ENCODE results near the gene ABCA5.
"Not testable (repeated sequence)": the region's sequence is repeated elsewhere in the genome, so short reads cannot be mapped to it uniquely, and the experiment has no call there.

ABCA5 gene

DNA sequence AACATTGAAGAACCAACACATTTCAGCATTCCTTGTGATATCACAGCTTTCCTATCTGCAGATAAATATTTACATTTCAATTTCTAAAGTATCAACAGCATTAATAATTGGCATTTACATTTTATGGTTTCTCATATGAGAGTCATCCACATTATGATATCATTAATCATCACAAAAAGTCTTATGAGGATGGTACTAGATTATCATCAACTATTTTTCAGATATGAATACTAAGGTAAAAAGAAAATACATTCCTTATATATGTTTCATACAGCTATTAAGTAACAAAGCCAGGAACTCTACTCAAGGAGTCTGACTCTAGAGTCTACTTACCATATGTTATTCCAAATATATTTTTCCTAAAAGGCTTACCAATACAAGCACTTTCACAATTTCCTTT is 40.7 kb downstream of the ABCA5 start:
- Histone ChIP-seq H3K36me3 (peaks cover 69% of the 10 kb centered on the region), H3K9me3 (ENCODE audit: severe bottlenecking) (no peaks in the 10 kb centered on the region), H3K27me3 (ENCODE audit: insufficient read depth, low read depth, severe bottlenecking) (no peaks in the 10 kb centered on the region), H3K4me3 (ENCODE audit: low read depth, low read length) (no peak overlapping the region), H3K27ac (no peak overlapping the region)
- TF ChIP-seq, protein P1, sequence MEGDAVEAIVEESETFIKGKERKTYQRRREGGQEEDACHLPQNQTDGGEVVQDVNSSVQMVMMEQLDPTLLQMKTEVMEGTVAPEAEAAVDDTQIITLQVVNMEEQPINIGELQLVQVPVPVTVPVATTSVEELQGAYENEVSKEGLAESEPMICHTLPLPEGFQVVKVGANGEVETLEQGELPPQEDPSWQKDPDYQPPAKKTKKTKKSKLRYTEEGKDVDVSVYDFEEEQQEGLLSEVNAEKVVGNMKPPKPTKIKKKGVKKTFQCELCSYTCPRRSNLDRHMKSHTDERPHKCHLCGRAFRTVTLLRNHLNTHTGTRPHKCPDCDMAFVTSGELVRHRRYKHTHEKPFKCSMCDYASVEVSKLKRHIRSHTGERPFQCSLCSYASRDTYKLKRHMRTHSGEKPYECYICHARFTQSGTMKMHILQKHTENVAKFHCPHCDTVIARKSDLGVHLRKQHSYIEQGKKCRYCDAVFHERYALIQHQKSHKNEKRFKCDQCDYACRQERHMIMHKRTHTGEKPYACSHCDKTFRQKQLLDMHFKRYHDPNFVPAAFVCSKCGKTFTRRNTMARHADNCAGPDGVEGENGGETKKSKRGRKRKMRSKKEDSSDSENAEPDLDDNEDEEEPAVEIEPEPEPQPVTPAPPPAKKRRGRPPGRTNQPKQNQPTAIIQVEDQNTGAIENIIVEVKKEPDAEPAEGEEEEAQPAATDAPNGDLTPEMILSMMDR (IDR thresholded peaks at IDR 0.05; ENCODE audit: low read depth, low read length) = no peak
- no peak for DNase-seq

DNA sequence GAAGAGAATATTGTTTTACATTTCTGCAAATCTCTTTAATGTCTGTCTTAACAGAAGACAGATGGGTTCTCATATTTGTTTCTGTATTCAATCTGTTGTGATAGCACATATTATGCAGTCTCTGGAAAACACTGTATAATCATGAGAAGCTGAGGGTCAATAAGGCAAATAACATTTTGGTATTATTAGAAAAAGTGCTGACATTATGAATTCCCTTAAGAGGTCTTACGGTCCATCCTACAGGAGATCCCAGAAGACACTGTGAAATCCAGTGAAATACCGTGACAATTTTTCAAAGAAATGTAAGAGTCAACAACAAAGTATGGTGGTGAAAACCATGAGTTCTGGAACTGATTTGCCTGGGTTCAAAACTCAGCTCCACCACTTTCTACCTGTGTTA is 42.3 kb downstream of the ABCA5 start:
- Histone ChIP-seq H3K4me3 (ENCODE audit: low read depth, low read length) (no peak overlapping the region), H3K9me3 (ENCODE audit: severe bottlenecking) (no peaks in the 10 kb centered on the region), H3K27ac (no peak overlapping the region), H3K27me3 (ENCODE audit: insufficient read depth, low read depth, severe bottlenecking) (no peaks in the 10 kb centered on the region), H3K36me3 (peaks cover 60% of the 10 kb centered on the region)
- no peak for DNase-seq
- TF ChIP-seq, protein P1 (IDR thresholded peaks at IDR 0.05; ENCODE audit: low read depth, low read length) = no peak

DNA sequence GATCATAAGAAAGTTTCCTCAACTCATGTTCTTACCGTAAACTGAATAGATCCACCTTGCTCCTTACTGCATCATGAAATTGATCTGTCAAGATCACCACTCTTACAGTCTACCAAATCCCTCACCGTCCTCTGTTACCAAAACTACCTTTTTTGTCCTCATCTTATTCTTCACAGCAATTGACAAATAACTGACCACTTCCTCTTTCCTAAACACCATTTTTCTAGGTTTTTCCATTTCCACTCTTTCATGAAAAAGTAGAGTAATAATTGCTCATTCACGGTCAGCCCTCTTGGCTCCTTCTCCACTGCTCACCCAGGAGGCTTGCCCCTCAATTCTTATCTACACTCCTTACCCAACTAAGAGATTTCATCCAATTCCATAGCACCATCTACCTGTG is 44.9 kb downstream of the ABCA5 start:
- no peak overlapping the region for H3K4me3 ChIP-seq (ENCODE audit: low read depth, low read length)
- TF ChIP-seq, protein P1 (IDR thresholded peaks at IDR 0.05; ENCODE audit: low read depth, low read length) = no peak
- no peaks in the 10 kb centered on the region for H3K27me3 ChIP-seq (ENCODE audit: insufficient read depth, low read depth, severe bottlenecking)
- no peak overlapping the region for H3K27ac ChIP-seq
- no peaks in the 10 kb centered on the region for H3K9me3 ChIP-seq (ENCODE audit: severe bottlenecking)
- no peak for DNase-seq
- H3K36me3 ChIP-seq = peaks cover 53% of the 10 kb centered on the region

DNA sequence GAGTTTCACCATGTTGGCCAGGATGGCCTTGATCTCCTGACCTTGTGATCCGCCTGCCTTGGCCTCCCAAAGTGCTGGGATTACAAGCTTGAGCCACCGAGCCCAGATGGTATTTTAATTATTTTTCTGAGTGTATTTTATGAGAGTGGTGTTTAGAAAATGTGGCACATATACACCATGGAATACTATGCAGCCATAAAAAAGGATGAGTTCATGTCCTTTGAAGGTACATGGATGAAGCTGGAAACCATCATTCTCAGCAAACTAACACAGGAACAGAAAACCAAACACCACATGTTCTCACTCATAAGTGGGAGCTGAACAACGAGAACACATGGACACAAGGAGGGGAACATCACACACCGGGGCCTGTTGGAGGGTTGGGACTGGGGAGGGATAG is 50.7 kb downstream of the ABCA5 start:
- H3K4me3 ChIP-seq (ENCODE audit: low read depth, low read length); H3K27ac ChIP-seq; H3K9me3 ChIP-seq (ENCODE audit: severe bottlenecking); DNase-seq; H3K27me3 ChIP-seq (ENCODE audit: insufficient read depth, low read depth, severe bottlenecking): not testable (repeated sequence)
- H3K36me3 ChIP-seq = peaks cover 18% of the 10 kb centered on the region

DNA sequence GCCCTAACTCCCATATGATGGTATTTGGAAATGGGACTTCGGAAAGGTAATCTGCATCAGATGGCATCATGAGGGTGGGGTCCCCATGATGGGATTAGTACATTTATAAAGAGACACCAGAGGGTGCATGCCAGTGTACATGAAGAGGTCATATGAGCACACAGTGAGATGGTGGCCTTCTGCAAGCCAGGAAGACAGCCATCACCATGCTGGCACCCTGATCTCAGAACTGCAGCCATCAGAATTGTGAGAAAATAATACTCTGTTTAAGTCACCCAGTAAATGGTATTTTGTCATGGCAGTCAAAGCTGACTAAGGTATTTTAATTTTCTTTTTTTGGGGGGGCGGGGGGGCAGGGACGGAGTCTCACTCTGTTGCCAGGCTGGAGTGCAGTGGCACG is 51.2 kb downstream of the ABCA5 start:
- Histone ChIP-seq H3K36me3 (peaks cover 18% of the 10 kb centered on the region), H3K27me3 (ENCODE audit: insufficient read depth, low read depth, severe bottlenecking) (no peaks in the 10 kb centered on the region), H3K9me3 (ENCODE audit: severe bottlenecking) (peaks cover 4% of the 10 kb centered on the region), H3K4me3 (ENCODE audit: low read depth, low read length) (no peak overlapping the region), H3K27ac (no peak overlapping the region)
- TF ChIP-seq, protein P1 (IDR thresholded peaks at IDR 0.05; ENCODE audit: low read depth, low read length) = no peak
- no peak for DNase-seq

DNA sequence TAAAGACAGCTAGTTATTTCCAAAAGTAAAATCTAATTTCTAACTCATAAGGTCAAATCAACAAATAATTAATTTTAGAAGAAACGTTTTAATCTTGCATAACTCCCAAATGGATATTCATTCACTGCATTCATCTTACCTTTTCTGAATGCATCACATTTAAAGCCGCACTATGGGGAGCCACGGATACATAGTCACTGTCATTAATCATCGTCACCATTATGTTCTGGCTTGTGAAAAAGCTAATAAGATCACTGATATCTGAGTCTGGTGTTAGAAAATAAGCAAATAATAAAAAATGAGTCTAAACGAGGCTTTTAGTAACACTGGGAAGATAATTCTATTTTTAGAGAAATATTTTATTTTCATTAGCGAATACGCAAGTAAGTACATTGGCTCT is 55.9 kb downstream of the ABCA5 start:
- Histone ChIP-seq H3K36me3 (peaks cover 9% of the 10 kb centered on the region), H3K27ac (no peak overlapping the region), H3K27me3 (ENCODE audit: insufficient read depth, low read depth, severe bottlenecking) (no peaks in the 10 kb centered on the region), H3K4me3 (ENCODE audit: low read depth, low read length) (no peak overlapping the region), H3K9me3 (ENCODE audit: severe bottlenecking) (no peaks in the 10 kb centered on the region)
- no peak for DNase-seq
- TF ChIP-seq, protein P1 (IDR thresholded peaks at IDR 0.05; ENCODE audit: low read depth, low read length) = no peak
